Right kidney (tissue), 9 donors: ENCODE data around the gene RHOF.

Experiments
- DNase-seq: peaks from one replicate; pipeline ENCODE4 v3.0.0-alpha.2; 2016
- long read RNA-seq, 8 donors: transcript quantifications; one replicate each; lab custom pipeline, GENCODE V29; 2026

The RHOF gene
- long read RNA-seq, donor 1, transcript RHOF-201 (5 exons, 3,009 nt) = major isoform, 8 of 9 reads
- long read RNA-seq, donor 1, partial matches to known transcripts = 0 of 9 reads
- long read RNA-seq, donor 1, other reads (novel, unspliced or antisense) = 0 of 9 reads
- long read RNA-seq, donor 2, transcript RHOF-201 (5 exons, 3,009 nt) = major isoform, 6 of 12 reads
- long read RNA-seq, donor 2, partial matches to known transcripts = 5 of 12 reads
- long read RNA-seq, donor 2, other reads (novel, unspliced or antisense) = 0 of 12 reads
- long read RNA-seq, donor 3, partial matches to known transcripts = 0 of 1 reads
- long read RNA-seq, donor 3, other reads (novel, unspliced or antisense) = 0 of 1 reads
- long read RNA-seq, donor 4, transcript RHOF-201 (5 exons, 3,009 nt) = major isoform, 11 of 11 reads
- long read RNA-seq, donor 4, partial matches to known transcripts = 0 of 11 reads
- long read RNA-seq, donor 4, other reads (novel, unspliced or antisense) = 0 of 11 reads
- long read RNA-seq, donor 5, transcript RHOF-201 (5 exons, 3,009 nt) = major isoform, 8 of 8 reads
- long read RNA-seq, donor 5, partial matches to known transcripts = 0 of 8 reads
- long read RNA-seq, donor 5, other reads (novel, unspliced or antisense) = 0 of 8 reads
- long read RNA-seq, donor 6, partial matches to known transcripts = 8 of 12 reads
- long read RNA-seq, donor 6, other reads (novel, unspliced or antisense) = 0 of 12 reads
- long read RNA-seq, donor 7, transcript RHOF-201 (5 exons, 3,009 nt) = major isoform, 6 of 8 reads
- long read RNA-seq, donor 7, partial matches to known transcripts = 0 of 8 reads
- long read RNA-seq, donor 7, other reads (novel, unspliced or antisense) = 0 of 8 reads
- long read RNA-seq, donor 8, transcript RHOF-201 (5 exons, 3,009 nt) = major isoform, 8 of 10 reads
- long read RNA-seq, donor 8, partial matches to known transcripts = 0 of 10 reads
- long read RNA-seq, donor 8, other reads (novel, unspliced or antisense) = 0 of 10 reads

GRCh38 chr12:121793440-121793837, at the start of gene RHOF:
Gene RHOF (minus strand): TSS chr12:121793688. CDS start chr12:121793633, 55 bp downstream.
- DNase-seq = peak; percentile 73

DNA sequence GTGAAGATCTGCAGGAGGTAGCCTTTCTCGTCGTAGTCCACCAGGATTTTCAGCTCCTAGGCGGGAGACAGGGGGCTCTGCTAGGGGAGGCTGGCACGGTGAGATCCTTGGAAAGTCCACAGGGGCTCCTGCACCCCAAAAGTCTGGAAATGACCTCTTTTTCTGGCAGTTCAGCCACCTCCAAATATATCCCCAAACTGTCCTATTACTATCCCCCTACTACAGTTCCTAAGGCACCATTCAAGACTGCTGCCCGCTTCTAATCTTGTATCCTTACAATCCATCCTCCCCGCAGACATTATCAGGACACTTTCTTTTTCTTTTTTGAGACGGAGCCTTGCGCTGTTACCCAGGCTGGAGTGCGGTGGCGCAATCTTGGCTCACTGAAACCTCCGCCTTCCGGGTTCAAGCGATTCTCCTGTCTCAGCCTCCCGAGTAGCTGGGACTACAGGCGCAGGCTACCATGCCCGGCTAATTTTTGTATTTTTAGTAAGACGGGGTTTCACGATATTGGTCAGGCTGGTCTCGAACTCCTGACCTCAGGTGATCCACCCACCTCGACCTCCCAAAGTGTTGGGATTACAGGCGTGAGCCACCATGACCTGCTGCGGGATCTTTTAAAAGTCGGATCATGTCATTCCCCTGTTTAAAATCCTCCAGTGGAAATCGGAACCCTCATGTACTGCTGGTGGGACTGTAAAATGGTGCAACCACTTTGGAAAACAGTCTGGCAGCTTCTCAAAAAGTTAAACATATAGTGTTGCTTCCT, 46.7 kb upstream of the RHOF start:
- no peak for DNase-seq

DNA sequence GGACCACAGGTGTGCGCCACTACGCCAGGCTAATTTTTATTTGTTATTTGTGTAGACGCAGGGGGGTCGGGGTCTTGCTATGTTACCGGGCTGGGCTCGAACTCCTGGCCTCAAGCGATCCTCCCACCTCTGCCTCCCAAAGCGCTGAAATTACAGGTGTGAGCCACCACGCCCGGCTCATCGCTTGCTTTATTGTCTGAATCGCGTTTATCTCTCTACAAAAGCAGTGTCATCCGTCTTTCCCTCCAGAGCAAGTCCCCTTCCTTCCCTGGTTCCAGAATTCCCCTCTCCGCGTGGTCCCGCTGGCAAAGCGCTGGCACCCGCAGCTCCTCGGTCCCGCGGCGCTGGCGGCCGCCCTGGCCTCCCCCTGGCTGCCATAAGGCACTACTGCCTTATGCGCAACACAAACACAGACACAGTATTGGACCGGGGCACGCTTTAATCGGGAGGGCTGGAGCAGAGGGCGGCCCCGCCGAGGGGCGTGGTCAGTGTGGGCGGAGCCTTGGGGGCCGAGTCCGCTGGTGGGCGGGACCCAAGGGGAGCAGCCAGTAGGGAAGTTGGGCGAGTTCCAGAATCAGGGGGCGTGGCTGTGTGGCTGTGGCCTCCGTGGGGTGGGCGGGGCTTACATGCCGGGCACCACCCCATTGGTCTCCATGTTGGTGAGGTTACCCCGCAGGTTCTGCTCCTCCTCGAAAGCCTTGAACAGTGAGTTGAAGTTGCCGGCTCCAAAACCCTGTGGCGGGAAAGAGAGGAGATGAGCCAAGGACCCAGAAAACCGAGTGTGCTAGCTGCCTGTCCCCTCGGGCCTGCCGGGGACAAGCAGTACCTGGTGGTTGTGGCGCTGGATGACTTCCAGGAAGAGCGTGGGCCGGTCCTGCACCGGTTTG, 45.9 kb upstream of the RHOF start:
- DNase-seq = peak; percentile 97

DNA sequence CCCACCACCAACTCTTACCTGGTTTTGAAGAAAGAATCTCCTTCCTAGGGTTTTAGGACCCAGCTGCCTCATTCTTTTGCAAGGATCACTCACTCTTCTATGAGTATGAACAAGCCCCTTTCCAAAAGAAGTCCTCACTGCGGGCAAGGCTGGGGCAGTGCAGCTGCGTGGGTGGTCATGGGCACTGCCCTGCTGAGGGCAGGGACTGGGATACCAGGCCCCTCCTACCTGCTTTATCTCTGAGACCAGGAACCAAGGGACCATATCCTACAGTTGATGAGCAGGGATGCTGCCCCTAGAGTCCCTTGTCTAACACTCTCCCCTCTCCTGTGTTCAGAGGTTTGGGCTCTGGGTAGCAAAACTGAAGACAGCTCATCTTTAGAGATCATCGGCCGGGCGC, 44.6 kb upstream of the RHOF start:
- no peak for DNase-seq

GRCh38 chr12:121837680-121838079, 44.2 kb upstream of the RHOF start:
- DNase-seq = no peak

DNA sequence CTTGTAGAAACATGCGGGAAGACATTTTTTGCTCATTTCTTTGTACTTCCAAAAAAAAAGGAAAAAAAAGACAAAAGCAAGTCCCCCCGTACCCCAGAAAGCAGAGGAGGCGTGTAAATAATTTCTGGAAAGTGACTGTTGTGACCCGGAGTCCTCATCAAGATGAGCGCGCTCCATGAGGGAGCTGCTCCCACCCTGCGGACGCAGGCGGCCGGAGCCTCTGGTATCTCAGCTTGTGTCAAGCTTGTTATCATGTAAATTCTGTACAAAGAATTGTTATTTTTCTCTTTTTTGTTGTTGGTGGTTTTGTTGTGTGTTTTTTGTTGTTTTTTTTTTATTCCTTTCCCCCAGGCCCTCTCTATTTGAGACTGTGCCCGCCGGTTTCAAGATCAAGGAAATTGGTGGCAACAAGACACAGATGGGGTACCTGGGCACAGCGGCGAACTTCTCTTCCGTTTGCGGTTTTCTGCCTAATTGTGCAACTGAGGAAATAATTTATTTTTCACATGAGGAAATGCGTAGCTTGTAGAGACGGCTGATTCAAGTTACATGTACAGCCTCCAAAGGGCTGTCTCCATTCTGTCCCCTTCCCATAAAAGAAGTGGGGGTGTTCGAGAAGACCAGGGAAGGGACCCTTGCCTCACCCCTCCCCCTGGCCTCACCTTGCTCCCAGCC, 38.2 kb upstream of the RHOF start:
- DNase-seq = no peak

GRCh38 chr12:121830588-121831265, 37.2 kb upstream of the RHOF start:
- no peak for DNase-seq

DNA sequence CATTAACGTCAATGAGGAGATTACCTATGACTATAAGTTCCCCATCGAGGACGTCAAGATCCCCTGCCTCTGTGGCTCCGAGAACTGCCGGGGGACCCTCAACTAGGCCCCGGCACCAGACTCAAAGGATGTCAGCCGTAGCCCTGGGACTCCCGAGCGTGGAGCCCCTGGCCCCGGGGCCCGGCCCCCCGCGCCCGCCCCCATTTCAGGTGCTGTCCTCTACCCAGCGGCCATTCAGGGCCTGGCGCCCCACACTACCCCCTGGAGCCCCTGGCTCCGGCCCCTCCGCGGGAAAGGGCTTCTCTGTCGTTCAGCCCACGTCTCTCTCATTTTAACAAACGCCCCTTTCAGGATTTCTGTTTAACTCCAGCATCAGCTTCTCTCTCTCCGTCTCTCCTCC, 36.6 kb upstream of the RHOF start:
- DNase-seq = no peak

DNA sequence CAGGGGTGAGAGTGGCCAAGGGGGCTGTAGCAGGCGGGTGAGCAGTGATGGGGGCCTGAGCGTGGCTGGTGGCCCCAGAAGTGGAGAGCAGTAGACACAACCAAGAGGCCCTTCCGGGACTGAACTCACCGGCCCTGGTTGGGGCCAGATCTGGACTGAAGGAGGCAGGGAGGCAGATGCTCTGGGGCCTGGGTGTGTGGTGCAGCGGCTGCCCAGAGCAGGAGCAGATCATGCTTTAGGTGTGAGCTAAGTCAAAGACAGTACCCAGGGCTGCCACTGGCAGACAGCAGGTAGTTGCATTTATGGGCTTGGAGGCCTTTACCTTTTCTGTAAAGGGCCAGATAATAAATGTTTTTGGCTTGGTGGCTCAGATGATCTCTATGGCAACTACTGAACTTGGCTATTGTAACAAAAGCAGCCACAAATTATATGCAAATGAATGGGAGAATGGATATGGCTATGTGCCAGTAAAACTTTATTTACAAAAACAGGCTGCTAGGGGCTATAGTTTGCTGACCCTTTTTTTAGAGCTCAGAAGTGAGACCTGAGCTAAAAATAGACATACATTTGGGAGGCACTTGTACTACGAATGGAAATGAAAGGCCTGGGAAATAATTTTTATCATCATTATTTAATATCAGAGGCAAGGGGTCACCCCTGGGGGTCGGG, 35.9 kb upstream of the RHOF start:
- no peak for DNase-seq

- no peak for DNase-seq
Observed at GRCh38 chr12:121828826-121829225, 35.3 kb upstream of the RHOF start.

DNA sequence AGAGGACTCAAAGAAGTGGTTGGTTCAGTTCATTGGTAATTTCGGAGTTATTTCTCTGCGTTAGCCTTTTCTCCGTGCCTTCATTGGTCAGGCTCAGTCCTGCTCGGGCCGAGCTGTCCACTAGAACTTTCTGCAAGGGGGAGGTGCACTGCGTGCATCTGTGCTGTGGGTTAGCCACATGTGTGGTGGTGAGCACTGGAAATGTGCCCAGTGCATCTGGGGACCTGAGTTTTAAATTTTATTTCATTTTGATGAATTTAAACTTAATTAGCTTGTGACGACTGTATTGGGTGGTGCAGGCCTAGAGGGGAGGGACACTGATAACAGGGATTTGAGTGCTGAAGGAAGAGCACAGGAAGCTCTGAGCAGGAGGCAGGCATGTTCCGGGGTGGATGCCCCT, 34.8 kb upstream of the RHOF start:
- no peak for DNase-seq

DNA sequence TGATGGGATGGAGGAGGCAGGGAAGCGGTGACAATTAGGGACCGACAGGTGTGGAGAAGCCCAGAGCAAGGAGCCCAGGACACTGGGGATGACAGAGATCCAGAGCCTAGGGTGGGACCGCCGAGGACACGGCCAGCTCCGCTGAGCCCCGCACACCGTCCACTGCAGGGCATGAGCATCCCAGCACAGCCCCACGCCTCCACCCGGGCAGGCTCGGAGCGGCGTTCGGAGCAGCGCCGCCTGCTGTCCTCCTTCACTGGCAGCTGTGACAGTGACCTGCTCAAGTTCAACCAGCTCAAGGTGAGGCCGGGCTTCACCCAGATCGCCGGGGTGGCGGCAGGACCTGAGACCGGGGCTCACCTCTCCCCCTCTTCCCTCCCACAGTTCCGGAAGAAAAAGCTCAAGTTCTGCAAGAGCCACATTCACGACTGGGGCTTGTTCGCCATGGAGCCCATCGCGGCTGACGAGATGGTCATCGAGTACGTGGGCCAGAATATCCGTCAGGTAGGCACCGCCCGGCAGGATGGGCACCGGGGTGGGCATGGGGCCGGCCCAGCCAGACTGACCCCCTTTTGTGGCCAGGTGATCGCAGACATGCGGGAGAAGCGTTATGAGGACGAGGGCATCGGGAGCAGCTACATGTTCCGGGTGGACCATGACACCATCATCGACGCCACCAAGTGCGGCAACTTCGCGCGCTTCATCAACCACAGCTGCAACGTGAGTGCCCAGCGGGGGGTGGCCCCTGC, 34.0 kb upstream of the RHOF start:
- no peak for DNase-seq

GRCh38 chr12:121826318-121827150, 33.0 kb upstream of the RHOF start:
- DNase-seq = no peak

GRCh38 chr12:121825041-121825523, 31.6 kb upstream of the RHOF start:
- no peak for DNase-seq

DNA sequence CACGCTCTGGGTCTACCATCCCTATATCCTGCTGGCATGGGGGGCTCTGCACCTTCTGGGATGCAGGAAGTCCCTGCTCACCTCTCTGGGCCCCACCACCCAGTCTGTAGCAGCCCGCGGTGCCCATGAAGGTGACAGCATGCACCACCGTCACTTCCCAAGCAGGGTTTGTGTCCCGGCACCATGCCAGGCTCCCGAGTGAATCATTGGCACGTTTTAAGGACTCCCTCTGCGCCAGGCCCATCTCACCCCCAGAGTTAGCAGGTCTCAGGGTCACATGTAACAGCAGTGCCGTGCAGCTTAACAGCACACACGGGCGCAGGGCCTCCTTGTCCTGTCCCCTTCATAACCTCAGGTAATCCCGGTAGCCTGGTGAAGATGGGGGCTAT, 30.2 kb upstream of the RHOF start:
- DNase-seq = no peak

DNA sequence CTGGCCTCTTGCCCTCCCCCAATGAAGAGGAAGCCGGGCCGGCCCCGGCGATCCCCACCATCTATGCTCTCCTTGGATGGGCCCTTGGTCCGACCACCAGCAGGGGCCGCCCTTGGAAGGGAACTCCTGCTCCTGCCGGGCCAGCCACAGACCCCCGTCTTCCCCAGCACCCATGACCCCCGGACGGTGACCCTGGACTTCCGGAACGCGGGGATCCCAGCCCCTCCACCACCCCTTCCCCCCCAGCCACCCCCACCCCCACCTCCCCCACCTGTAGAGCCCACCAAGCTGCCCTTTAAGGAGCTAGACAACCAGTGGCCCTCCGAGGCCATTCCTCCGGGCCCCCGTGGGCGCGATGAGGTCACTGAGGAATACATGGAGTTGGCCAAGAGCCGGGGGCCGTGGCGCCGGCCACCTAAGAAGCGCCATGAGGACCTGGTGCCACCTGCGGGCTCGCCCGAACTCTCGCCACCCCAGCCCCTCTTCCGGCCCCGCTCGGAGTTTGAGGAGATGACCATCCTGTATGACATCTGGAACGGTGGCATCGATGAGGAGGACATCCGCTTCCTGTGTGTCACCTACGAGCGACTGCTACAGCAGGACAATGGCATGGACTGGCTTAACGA, 29.7 kb upstream of the RHOF start:
- no peak for DNase-seq

GRCh38 chr12:121822393-121823100, 29.1 kb upstream of the RHOF start:
- no peak for DNase-seq
